ENCODE measurements around the gene ERC1.

DNA sequence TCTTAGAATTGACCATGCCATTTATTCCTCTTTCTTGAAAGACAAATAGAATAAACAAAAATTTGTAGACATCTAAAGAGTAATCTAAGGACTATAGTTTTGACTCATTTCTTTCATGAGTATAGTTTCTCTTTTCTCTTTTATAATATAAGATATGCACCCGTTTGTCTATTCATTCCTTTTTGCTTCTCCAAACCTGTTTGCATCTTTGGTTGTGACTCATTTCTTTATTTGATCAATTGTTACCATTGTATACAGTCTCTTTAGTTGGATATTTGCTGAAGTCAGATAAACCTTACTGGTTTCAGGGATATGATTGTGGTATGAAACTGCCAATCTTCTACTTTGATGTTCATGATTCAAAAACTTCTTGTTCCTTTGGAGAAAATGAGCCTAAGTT, 334.6 kb downstream of the ERC1 start:
- TF ChIP-seq, protein P1, sequence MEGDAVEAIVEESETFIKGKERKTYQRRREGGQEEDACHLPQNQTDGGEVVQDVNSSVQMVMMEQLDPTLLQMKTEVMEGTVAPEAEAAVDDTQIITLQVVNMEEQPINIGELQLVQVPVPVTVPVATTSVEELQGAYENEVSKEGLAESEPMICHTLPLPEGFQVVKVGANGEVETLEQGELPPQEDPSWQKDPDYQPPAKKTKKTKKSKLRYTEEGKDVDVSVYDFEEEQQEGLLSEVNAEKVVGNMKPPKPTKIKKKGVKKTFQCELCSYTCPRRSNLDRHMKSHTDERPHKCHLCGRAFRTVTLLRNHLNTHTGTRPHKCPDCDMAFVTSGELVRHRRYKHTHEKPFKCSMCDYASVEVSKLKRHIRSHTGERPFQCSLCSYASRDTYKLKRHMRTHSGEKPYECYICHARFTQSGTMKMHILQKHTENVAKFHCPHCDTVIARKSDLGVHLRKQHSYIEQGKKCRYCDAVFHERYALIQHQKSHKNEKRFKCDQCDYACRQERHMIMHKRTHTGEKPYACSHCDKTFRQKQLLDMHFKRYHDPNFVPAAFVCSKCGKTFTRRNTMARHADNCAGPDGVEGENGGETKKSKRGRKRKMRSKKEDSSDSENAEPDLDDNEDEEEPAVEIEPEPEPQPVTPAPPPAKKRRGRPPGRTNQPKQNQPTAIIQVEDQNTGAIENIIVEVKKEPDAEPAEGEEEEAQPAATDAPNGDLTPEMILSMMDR (IDR thresholded peaks at IDR 0.05): no peak
- TF ChIP-seq TCF7L2 (IDR thresholded peaks at IDR 0.05; ENCODE audit: low read depth, low read length): no peak
- no peak for TF ChIP-seq POLR2AphosphoS5 (IDR thresholded peaks at IDR 0.05; ENCODE audit: low read depth, low read length)
